HL-60 (cell line): Measurements from ENCODE around the gene TRPC4AP.

ENCODE experiments used
- GABPA ChIP-seq: IDR thresholded peaks from 2 replicates; pipeline ENCODE4 v1.6.1; 2012; ENCODE audit warnings: low read depth
- POLR2AphosphoS5 ChIP-seq: IDR thresholded peaks from 2 replicates; pipeline ENCODE4 v1.6.1; 2012; ENCODE audit warnings: low read depth
- SPI1 ChIP-seq: IDR thresholded peaks from 2 replicates; pipeline ENCODE4 v1.6.1; 2012; ENCODE audit warnings: low read depth, mild to moderate bottlenecking, borderline replicate concordance
- TF ChIP-seq, protein P1 (sequence below): IDR thresholded peaks from one replicate; pipeline ENCODE4 v1.5.1; 2011; ENCODE audit warnings: low read length, control low read depth, inconsistent platforms; ENCODE audit not compliant: insufficient read depth

GRCh38 chr20:34985461-34986310 lies 106.9 kb downstream of the TRPC4AP start:
- TF ChIP-seq SPI1 (no peak), POLR2AphosphoS5 (no peak), GABPA (no peak)
- TF ChIP-seq, protein P1, sequence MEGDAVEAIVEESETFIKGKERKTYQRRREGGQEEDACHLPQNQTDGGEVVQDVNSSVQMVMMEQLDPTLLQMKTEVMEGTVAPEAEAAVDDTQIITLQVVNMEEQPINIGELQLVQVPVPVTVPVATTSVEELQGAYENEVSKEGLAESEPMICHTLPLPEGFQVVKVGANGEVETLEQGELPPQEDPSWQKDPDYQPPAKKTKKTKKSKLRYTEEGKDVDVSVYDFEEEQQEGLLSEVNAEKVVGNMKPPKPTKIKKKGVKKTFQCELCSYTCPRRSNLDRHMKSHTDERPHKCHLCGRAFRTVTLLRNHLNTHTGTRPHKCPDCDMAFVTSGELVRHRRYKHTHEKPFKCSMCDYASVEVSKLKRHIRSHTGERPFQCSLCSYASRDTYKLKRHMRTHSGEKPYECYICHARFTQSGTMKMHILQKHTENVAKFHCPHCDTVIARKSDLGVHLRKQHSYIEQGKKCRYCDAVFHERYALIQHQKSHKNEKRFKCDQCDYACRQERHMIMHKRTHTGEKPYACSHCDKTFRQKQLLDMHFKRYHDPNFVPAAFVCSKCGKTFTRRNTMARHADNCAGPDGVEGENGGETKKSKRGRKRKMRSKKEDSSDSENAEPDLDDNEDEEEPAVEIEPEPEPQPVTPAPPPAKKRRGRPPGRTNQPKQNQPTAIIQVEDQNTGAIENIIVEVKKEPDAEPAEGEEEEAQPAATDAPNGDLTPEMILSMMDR = no peak
